ENCODE data around the gene CD79A. TPM values are rescaled to one million over a fixed set of nuclear protein-coding genes. Genes with fewer than 3 reads are reported as not detected.

CD79A gene
- total RNA-seq, 1 experiment from 2014 or later: 0.69 TPM

DNA sequence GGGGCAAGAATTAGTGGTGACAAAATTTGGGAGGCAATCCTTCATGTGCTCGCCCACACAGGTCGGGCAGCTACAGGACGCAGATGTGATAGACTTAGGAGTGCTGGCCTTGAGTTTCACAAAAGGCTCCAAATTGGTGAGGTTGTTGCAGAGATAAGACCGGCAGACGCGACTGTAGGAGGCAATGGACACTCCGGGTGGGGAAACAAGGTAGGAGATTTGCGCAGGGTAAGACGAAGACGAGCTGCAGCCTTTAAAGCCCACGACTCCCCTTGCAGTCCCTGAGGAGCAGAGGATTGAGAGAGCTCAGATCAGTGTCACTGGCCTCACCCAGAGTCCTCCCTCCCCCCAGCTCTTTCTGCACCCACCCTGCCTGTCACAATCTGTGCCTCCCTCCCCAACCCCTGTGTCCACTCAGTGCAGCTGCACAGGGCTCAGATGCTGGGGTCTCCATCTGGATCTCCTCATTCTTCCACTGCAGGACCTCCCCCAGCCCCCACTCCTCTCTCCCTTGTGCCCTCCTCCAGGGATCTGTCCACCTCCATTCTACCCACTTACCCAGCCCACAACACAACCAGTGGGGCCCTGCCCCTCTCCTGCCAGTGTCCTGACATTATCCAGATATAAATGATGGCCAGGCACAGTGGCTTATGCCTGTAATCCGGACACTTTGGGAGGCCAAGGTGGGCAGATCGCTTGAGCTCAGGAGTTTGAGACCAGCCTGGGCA lies 38.9 kb upstream of the CD79A start:
- Histone ChIP-seq H3K27ac (ENCODE audit: low read depth, low read length) (no peak overlapping the region), H3K4me2 (ENCODE audit: low read length) (no peak overlapping the region), H3K9me2 (ENCODE audit: insufficient read depth) (no peaks in the 10 kb centered on the region), H2AFZ (ENCODE audit: low read depth, low read length, poor library complexity, severe bottlenecking) (no peak overlapping the region), H3K4me3 (replicated peaks in 1 of 2; ENCODE audit: low read depth in 1 of 2, low read length in 2 of 2) (no peak overlapping the region), H3K9me3 (ENCODE audit: control insufficient read depth in 1 of 2, insufficient read depth in 1 of 2, low read depth in 1 of 2, low read length in 2 of 2) (no peaks in the 10 kb centered on the region), H4K20me1 (ENCODE audit: insufficient read depth) (no peaks in the 10 kb centered on the region), H3K4me1 (ENCODE audit: control insufficient read depth in 1 of 2, insufficient read depth in 2 of 2, low read length in 2 of 2) (no peaks in the 10 kb centered on the region), H3K79me2 (ENCODE audit: insufficient read depth, low read length) (no peaks in the 10 kb centered on the region), H3K27me3 (ENCODE audit: insufficient read depth, low read length) (peaks cover 15% of the 10 kb centered on the region; the same call in 1 of the 2 replicates), H3K9ac (ENCODE audit: low read length) (no peak overlapping the region), H3K36me3 (ENCODE audit: control insufficient read depth in 1 of 2, insufficient read depth in 2 of 2, low read length in 2 of 2) (no peaks in the 10 kb centered on the region)
- RAD21 ChIA-PET (ENCODE audit: low non-redundant PET in 1 of 2, low total read pairs in 2 of 2, uncharacterized antibody in 2 of 2, unreplicated experiment in 2 of 2): no interaction called here
- DNase-seq (ENCODE audit: low read depth, low spot score) (no peak), ATAC-seq (no peak)
- no TSS peak for BruUV-seq (replicated peaks)
- POLR2A ChIA-PET: interaction anchor here (1.4 to 1.9 kb wide), 2 partner anchors 12 to 21 kb away, joined by 3 to 9 read pairs; partner anchors contain the start of gene RPS19
- intact Hi-C loops (cut with micrococcal nuclease): loop anchor here (5.0 kb wide), 1 partner anchor 46 kb away; no protein-coding TSS in a partner anchor
- TF ChIP-seq FOSL1 (IDR thresholded peaks at IDR 0.05; ENCODE audit: low read depth) (no peak), EZH2phosphoT487 (IDR thresholded peaks at IDR 0.05; ENCODE audit: borderline replicate concordance) (no peak), EZH2 (IDR thresholded peaks at IDR 0.05) (no peak), ZFX (IDR thresholded peaks at IDR 0.05) (no peak), POLR2AphosphoS5 (IDR thresholded peaks at IDR 0.05; ENCODE audit: low read depth, low read length) (no peak), SRF (IDR thresholded peaks at IDR 0.05; ENCODE audit: low read depth) (no peak), POLR2A (IDR thresholded peaks at IDR 0.05; ENCODE audit: borderline replicate concordance, extremely low read depth, insufficient read depth, insufficient read length) (no peak)
- TF ChIP-seq, protein P1, sequence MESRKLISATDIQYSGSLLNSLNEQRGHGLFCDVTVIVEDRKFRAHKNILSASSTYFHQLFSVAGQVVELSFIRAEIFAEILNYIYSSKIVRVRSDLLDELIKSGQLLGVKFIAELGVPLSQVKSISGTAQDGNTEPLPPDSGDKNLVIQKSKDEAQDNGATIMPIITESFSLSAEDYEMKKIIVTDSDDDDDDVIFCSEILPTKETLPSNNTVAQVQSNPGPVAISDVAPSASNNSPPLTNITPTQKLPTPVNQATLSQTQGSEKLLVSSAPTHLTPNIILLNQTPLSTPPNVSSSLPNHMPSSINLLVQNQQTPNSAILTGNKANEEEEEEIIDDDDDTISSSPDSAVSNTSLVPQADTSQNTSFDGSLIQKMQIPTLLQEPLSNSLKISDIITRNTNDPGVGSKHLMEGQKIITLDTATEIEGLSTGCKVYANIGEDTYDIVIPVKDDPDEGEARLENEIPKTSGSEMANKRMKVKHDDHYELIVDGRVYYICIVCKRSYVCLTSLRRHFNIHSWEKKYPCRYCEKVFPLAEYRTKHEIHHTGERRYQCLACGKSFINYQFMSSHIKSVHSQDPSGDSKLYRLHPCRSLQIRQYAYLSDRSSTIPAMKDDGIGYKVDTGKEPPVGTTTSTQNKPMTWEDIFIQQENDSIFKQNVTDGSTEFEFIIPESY (IDR thresholded peaks at IDR 0.05; ENCODE audit: extremely low read depth, insufficient replicate concordance, low read length): no peak
- TF ChIP-seq, protein P2, sequence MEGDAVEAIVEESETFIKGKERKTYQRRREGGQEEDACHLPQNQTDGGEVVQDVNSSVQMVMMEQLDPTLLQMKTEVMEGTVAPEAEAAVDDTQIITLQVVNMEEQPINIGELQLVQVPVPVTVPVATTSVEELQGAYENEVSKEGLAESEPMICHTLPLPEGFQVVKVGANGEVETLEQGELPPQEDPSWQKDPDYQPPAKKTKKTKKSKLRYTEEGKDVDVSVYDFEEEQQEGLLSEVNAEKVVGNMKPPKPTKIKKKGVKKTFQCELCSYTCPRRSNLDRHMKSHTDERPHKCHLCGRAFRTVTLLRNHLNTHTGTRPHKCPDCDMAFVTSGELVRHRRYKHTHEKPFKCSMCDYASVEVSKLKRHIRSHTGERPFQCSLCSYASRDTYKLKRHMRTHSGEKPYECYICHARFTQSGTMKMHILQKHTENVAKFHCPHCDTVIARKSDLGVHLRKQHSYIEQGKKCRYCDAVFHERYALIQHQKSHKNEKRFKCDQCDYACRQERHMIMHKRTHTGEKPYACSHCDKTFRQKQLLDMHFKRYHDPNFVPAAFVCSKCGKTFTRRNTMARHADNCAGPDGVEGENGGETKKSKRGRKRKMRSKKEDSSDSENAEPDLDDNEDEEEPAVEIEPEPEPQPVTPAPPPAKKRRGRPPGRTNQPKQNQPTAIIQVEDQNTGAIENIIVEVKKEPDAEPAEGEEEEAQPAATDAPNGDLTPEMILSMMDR (IDR thresholded peaks at IDR 0.05 in 2 of 3, conservative IDR thresholded peaks at IDR 0.05 in 1 of 3; ENCODE audit: borderline replicate concordance in 1 of 3, insufficient read depth in 1 of 3, low read depth in 2 of 3, low read length in 2 of 3): no peak
- CTCF ChIA-PET: interaction anchor here (0.6 kb wide), 1 partner anchor 146 kb away, joined by 3 read pairs; no protein-coding TSS in a partner anchor

Measured in HCT116 (cell line).